ENCODE measurements around the gene DPP6.

DPP6 gene

GRCh38 chr7:154241988-154242387 lies 189.8 kb downstream of the DPP6 start:
- DNase-seq: no peak

GRCh38 chr7:154242709-154243108 lies 190.5 kb downstream of the DPP6 start:
- no peak for DNase-seq

- DNase-seq: no peak
Observed at GRCh38 chr7:154252046-154252445, 199.8 kb downstream of the DPP6 start.

- no peak for DNase-seq
Observed at GRCh38 chr7:154253810-154254209, 201.6 kb downstream of the DPP6 start.

- no peak for DNase-seq
Observed at GRCh38 chr7:154255324-154255723, 203.1 kb downstream of the DPP6 start.

- no peak for DNase-seq
Observed at GRCh38 chr7:154256150-154256549, 204.0 kb downstream of the DPP6 start.

GRCh38 chr7:154259396-154259795 lies 207.2 kb downstream of the DPP6 start:
- DNase-seq: no peak

- no peak for DNase-seq
Observed at GRCh38 chr7:154287356-154287755, 235.2 kb downstream of the DPP6 start.

- DNase-seq: no peak
Observed at GRCh38 chr7:154289119-154289518, 236.9 kb downstream of the DPP6 start.

GRCh38 chr7:154296443-154296842 lies 244.2 kb downstream of the DPP6 start:
- DNase-seq: no peak

- no peak for DNase-seq
Observed at GRCh38 chr7:154299736-154300135, 247.5 kb downstream of the DPP6 start.

- no peak for DNase-seq
Observed at GRCh38 chr7:154302380-154302779, 250.2 kb downstream of the DPP6 start.

- no peak for DNase-seq
Observed at GRCh38 chr7:154304231-154304630, 252.0 kb downstream of the DPP6 start.

GRCh38 chr7:154304740-154305700 lies 252.8 kb downstream of the DPP6 start:
- DNase-seq: no peak

GRCh38 chr7:154306036-154306435 lies 253.8 kb downstream of the DPP6 start:
- no peak for DNase-seq

GRCh38 chr7:154308928-154309327 lies 256.7 kb downstream of the DPP6 start:
- DNase-seq: no peak

- DNase-seq: no peak
Observed at GRCh38 chr7:154310114-154310513, 257.9 kb downstream of the DPP6 start.

- no peak for DNase-seq
Observed at GRCh38 chr7:154324196-154324595, 272.0 kb downstream of the DPP6 start.

- no peak for DNase-seq
Observed at GRCh38 chr7:154326421-154326820, 274.2 kb downstream of the DPP6 start.

GRCh38 chr7:154330318-154330717 lies 278.1 kb downstream of the DPP6 start:
- DNase-seq: no peak

GRCh38 chr7:154332811-154333580 lies 280.8 kb downstream of the DPP6 start:
- DNase-seq: no peak

GRCh38 chr7:154336295-154336694 lies 284.1 kb downstream of the DPP6 start:
- no peak for DNase-seq

- DNase-seq: no peak
Observed at GRCh38 chr7:154338701-154339506, 286.7 kb downstream of the DPP6 start.

Data from fibroblast of skin of back (primary cell).